GM19328 (cell line): ENCODE results near the gene SMAD6.
"Not testable (repeated sequence)": the region's sequence is repeated elsewhere in the genome, so short reads cannot be mapped to it uniquely, and the experiment has no call there.

Experiments
- ATAC-seq: cut with Tn5 transposase; IDR thresholded peaks from one replicate; pipeline ENCODE4 v1.9.1; 2021; ENCODE audit warnings: mild to moderate bottlenecking, moderate library complexity; ENCODE audit not compliant: unreplicated experiment

SMAD6 gene

DNA sequence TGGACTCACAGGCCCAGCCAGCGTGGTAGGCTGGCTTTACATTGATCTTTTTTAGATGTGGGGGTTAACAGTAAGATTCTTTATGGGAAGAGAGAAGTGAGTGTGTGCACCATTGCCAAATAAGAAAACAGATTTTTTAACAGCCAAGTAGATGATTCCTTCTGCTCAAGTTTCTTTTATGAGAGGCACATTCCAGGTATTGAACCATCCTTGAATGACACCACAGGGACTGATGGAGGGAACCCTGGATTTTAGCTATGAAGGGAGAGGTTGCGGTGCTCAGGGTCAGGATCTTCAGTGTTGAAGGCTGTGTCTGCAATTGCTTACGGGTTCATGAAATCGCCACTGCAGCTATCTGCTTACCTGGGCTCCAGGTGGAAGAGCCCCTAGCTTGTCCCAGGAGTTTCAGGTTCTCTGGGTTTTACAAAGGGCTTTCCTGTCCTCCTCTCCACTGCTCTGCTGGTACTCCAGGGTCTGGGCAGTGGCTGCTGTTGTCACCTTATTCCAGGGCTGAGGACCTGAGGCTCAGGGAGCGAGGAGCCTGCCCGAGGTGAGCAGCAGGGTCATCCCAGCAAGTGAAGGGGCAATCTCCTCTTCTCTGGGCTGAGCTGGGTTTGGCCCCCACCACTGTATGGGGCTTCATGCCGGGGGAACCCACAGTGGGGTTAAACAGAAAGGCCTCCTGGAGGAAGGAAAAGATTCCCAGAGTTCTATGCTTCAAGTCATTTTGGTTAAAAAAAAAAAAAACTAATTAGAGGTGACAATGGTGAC lies 53.4 kb downstream of the SMAD6 start:
- no peak for ATAC-seq

DNA sequence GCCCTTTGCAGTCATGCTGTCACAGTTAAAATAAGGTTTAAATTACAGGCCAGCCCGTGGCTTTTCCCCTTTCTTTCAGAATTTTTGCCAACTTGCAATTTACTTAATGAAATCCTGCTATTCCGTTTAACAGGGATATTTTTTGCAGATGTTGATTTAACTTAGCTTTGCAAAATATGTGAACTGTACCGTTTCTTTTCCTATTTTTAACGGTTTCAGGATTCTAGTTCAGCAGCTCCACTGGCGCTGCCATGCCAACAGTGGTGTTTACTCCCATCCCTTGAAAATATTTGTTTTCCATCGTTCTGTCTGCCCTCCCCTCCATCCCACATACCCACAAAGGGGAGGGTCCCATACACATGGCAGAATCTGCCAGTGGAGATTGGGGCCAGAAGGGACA lies 54.3 kb downstream of the SMAD6 start:
- no peak for ATAC-seq

DNA sequence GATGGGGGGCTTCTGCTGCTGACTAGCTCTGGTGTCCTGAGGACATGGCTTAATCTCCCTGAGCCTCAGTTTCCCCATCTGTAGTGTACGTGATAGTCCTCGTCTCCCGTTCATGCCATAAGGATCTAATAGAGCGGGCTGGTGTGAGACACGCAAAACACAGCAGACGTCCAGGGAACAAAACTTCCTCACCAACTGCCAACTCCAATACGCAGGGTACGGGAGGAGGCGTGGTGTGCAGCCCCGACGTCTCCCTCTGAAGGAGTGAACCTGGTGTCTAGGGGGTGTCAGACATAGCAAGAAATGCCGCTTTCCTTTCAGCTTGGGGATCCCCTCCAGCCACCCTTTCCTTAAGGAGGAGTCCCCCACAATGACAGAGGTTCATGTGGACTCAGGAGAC lies 55.0 kb downstream of the SMAD6 start:
- ATAC-seq: no peak

DNA sequence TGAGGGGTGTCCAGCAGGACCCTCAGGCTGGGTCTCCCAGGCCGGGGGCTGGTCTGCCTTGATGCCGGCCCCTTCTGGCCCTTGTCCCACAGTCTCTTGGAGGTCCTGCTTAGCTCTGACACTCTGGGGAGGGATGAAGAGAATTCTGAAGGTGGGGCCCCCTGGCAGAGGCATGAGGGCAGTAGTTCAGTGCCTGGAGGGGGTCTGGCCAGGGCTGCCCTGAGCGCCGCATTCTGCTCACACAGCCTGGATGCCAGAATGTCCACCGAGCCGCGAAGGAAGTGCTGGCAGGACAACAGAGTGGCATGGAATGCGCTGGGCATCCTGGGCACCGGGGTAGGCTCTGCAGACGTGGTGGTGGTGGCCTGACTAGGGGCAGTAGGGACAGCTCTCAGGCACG lies 55.5 kb downstream of the SMAD6 start:
- no peak for ATAC-seq

DNA sequence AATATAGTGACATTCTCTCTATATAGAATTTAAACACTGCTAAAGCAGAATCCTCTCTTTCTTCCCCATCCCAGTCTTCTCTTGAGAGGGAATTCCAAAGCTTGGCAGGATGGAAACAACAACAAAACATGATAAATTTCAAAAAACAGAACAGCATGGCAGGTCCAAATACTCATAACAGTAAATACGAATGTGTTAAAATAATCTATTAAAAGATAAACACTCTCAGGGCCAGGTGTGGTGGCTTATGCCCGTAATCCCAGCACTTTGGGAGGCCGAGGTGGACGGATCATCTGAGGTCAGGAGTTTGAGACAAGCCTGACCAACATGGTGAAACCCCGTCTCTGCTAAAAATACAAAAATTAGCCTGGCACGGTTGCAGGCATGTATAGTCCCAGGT lies 56.2 kb downstream of the SMAD6 start:
- not testable (repeated sequence) for ATAC-seq

DNA sequence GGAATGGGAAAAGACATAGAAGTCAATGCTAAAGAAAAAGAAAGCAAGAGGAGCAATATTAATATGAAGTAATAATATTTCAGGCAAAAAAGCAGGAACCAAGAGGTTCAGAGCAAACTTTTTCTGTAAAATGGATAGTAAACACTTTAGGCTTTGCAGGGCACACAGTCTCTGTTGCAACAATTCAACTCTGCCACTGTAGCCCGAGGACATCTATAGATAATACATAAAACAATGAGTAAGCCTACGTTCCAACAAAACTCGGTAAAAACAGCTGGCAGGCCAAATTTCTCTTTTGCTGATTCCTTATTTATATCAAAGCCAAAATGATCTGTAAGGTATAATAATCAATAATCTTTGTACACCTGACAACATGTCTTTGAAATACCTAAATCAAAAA lies 56.8 kb downstream of the SMAD6 start:
- ATAC-seq: no peak

DNA sequence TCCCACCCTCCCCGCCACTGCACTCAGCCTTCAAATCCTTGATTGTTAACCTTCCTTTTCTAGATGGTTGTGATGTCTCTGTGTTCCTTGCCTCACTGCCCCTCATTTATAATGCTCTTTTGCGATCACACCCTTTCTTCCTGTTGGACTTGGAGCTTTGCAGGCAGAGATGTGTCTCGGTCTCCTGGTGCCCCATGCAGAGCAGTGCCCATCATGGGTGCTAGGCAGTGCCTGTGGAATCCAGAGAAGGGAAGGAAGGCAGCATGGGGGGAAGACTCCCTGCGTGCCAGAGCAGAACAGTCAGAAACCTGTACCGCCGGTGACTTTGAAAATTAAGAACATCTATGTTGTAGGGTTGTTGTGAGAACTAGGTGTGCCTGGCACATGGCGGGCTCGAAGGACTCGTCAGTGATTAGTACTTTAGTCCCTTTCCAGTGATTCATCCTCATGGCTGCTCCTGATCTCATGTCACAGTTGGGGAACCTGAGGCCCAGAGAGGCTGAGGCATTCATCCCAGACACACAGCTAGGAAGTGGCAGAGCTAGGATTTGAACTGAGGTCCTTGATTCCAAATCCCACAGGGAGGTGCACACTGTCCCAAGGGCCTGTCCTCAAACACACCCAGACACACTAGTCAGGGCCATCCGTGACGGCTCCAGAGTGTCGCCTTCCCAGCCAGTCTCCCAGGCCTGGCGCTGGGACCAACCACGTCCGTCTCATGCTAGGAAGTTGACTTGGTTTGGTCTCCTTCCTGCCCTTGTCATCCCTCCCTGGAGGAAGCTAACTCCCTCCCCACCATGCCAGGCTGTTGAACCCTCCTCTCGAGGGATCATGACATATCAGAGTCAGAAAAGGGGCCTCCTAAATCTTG lies 58.3 kb downstream of the SMAD6 start:
- ATAC-seq: no peak

DNA sequence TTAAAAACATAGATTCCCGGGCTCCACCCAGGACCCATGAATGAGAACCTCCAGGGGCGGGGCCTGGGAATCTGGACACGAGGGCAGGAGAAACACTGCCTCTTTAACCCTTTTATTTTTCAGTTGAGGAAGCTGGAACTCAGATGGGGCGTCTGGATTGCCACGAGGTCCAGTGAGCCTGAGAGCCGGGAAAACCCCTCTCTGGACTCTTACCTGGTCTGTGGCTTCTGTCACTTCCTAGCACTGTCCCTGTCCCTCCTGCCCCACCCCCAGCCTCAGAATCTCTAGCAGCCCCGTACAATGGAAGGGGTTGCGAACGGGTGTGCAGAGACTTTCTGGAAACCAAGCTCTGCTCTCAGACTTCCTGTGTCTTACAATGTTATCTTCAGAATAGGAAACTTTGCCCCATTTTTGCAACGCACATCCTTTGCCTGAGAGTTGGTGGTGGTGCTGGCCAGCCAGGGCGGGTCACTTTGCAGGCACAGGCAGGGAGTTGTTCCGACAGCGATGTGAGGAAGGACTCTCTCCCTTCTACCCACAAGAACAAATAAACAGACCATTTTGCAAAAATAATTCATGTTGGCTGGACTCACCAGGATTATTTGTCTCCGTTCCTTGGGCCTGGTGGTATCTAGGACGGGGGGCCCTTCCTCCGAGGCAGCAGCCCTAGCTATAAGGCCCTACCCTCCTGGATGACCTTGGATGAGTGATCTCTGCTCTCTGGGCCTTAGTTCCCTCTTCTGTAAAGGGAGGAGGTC lies 59.1 kb downstream of the SMAD6 start:
- ATAC-seq: no peak

DNA sequence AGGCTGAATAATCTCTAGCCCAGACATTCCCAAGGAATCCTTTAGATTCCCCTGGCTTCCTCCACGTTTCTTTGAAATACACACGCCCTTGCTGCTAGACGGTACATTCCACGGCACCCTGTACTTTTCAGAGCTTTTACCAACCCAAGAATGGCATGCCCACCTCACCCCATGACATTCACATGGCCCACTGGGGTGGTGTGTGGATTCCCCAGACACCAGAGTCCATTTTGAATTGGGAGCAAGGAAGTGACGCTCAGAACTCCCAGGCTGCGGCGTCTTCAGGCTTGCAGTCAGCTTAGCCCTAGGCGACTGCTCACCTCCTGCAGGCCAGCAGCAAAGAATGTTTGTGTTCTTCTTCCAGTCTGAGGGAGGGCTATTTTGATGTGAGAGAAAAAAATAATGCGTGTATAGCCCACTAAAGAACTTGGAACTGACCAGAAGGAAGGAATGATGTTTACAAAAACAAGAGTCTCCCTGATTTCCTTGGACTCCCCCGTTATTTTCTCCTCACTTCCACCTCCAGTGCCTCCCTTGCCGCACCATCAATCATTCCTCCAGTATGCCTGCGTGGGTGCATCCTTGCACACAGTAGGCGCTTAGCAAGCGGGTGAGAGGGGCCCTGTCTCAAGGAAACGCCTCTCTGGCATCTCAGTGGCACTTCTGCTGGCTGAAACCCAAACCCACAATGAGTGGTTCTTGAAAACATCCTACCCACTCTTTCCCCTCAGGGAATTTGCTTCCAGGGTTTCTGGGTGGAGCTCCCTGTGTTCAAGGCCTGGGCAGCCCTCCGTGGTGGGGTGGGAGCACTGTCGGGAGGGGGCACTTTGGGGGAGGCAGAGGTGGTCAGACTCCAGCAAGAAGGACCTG lies 59.9 kb downstream of the SMAD6 start:
- ATAC-seq: no peak

DNA sequence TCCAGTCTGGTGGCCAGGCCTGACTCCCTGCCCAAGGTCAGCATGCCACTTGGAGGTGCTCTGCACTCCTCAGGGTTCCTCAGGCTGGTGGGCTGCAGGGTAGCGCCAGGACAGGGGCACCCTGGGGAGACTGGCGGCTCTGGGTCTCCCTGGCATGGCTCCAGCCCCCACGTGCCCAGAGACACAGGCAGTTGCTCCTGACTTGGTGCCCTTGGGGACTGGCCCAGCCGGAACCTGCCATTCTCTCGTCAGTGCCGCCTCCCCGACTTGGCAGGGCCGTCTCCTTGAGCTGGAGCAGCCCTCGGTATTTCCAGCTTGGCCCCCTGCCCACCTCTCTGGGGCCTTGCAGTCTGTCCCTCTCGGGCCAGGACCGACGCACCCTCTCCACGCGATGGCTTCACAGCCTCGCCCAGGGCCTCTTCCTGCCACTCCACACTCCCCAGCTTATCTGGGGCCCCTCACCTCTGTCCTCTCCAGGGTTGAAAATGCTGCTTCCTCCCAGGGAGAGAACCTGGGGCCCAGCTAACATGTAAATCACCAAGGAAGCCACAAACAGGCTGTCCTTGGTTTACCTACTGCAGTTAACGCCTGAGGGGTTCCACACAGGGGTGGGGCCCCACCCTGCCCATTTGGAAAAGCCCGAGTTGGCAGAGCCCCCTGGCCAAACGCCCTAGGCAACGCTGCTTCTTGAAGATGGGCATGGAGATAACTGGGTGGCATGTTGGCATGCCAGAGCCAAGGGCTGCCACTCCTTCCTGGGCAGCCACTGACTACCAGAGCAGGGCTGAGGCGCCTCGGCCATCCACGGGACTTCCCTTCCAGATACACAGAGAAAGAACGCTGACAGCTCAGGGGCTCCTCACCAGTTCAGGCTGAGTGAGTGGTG lies 61.4 kb downstream of the SMAD6 start:
- no peak for ATAC-seq

DNA sequence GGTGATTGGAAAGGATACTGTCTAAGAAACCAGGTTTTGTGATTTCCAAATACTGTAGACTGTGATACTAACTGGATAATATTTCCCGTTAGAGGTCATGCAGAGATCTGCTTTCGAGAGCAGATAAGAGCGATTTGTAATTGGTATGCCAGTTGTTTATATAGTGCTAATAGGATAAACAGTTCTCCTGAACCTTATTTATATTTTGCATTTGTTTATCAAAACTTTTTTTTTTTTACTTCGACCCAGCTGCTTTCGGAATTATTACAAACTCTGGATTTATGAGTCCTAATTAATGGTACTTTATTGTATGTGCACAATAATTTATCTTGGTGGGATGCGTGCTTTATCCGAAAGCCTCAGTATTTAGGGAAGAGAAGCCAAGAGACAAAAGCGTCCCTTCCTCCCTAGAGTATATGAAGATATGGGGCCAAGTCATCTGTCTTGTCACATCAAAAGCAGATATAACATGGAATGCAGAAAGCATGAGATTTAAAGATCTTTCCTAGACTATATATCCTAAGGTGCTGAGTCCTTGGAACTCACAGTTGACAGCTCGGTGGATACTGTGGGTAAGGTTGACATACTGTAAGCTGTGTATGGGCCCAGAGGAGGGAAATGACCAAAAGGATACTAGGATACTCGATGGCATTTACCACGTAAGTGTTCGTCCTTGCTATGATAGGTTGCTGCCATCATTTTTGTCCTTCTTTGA lies 62.2 kb downstream of the SMAD6 start:
- no peak for ATAC-seq

DNA sequence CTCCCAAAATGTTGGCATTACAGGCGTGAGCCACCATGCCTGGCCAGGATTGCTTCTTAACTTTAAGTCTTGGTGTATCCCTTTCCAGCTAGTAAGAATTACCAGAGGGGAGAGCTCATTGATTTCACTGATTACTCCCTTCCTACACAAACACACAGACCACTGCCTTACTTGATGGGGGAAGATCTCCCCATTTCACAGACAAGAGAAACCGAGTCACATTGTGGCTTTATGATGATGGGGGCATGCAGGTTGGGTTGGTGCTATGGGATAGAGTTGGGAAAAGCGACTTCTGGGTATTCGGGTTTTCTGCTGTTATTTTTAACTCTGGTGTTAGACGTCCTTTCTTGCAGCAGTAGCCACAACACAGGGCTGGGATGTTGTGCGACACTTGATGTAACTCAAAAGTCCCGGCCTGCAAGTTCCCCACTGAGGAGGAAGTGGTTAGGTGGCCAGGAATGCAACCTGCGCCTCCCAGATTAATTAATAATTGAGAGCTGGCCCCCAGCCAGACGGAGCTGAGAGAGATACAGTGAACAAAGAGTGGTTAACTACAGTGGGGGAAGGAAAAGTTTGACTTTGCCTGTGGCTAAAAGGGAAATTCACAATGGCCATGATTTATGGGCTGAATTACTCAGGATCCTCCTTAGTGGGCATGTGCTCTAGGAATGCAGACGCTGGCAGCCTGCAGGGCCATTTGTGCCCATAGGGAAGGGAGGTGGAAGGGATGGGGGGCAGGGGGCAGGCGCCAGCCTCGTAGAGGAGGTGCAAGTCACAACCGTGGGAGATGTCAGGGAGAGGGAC lies 63.6 kb downstream of the SMAD6 start:
- no peak for ATAC-seq

DNA sequence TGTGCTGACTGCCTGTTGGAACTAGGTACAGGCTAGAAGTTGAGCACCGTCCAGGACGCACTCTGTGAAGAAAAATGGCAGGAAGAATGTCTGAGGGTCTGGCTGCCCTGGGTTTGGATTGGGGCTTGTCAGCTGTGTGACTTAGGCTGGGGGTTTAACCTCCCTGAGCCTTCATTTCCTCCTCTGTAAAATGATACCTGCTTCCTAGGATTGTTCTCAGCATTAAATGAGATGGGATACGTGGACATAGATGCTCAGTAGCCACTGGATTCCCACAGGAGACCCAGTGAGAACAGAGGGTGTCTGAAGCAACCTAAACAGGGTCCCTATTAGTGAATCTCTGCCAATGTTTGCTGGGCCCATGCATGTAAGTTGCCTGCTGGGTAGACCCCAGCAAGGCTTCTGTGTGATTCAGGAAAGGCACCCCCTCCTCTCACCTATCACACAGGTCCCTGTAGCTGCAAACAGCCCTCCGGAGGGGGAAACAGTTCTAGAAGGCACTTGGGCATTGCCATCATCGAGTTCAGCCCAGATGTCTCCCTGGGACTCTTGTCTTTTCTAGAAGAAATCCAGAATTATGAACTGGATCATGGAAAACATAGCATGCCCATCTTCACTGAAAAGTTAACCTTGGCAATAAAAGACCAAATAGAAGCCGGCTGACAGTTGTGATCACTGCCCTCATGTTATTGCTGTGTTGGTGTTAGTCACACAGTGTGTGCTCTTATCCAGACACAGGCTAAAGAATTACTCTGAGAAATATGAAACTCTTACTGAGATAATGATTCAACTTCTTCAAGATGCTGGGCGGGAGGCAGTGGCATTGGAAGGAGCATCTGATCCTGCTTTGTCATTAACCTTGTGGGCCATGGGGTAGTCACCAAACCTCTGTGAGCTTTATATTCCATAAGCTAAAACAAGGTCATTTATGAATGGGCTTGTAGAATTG lies 64.5 kb downstream of the SMAD6 start:
- no peak for ATAC-seq

DNA sequence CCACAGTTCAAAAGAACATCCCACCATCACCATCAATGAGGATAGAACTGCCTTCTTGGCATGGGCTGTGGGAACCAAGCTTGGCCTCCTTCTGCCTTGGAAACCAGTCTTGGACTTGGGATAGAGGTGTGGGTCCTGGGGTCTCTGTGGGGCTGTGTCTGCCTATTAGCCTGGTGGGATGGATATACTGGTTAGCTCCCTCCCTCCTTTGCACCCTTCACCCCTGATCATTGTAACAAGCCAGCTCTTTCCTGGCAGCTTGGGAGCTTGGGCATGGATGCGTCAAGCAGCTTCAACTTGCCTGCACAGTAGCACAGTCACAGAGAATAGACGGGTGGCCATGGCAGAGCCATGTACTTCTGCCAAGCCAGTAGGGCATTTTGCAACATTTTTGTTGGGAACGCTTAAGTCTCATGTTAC lies 65.2 kb downstream of the SMAD6 start:
- ATAC-seq: no peak

DNA sequence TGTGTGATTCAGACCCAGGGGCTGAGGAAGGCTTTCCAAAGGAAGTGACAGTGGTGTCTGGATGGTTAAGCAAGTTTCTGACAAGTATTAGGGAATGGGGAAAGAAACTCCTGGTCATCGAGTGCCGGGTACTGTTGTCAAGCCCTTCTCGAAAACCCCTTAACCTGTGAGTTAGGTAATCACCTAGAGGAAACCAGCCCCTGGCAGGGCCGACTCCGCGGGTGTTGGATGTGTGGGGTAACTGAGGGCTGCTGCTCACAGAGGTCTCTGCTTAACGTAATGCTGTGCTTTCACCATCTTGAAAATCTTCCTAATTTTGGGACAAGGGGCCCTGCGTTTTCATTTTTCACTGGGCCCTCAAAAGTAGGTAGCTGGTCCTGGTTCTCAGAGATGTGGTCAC lies 67.0 kb downstream of the SMAD6 start:
- ATAC-seq: no peak

DNA sequence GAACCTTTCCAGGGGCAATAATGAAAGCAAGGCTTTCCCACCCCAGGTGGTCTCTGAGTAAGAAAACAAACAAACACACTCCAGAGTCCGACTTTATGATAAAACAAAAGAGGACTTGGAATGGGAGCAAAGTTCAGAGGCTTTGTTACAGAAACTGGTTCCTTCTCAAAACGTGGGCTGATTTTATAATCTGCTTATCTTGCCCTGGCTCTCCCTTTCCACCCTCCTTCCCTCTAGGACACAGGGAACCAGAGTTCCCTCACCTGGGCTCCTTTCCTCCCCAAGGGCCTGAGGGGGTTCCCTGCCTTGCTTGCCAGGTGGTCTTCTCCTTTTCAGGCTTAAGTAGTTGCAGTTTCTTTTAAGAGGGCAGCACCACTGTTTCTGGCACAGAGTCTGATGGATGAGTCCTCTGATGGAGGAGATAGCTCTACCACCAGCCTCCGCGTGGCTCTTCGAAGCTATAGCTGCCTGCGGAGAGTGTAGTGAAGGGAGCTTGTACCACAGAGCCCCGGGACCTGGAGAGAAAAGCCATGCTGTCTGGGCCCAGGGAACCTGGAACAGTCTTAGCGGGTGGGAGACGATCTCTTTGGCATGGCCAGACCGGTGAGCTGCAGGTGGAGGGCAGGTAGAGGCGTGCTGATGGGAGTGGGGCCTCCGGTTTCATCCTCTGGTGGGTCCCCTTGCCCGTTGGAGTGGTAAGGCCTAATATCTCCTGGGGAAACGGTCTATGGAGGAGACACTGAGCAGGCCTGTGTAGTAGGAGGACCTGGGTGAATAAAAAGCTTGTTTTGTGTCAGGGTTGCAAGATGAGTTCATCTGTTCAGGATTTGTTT lies 68.7 kb downstream of the SMAD6 start:
- no peak for ATAC-seq
